ENCODE measurements around the gene PTPRG. TPM values are rescaled to one million over a fixed set of nuclear protein-coding genes. Genes with fewer than 3 reads are reported as not detected.

Gene PTPRG
- total RNA-seq, 3 donors from 2014 or later (not counting 1 experiment from before 2014, with no cell fraction given): 1.0 to 2.9 (median 2.5) TPM

DNA sequence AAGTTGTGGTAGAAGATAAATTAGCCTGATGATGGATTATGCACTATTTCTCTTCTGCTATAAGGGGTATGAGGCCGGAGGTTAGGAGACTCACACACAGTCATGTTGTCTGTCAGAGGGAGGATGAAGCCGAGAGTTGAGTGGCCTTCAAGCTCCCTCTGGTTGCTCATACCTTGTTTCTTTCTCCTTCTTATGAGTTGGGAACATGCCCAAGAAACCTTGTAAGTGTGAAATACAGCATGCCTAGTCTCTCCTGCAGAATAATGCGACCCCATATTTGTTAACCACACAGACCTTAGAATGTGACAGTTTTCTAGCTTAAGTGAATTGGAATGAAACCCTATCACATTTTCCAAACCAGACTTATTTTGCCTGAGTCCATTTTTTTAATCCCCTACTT lies 366.7 kb downstream of the PTPRG start:
- Histone ChIP-seq H3K9me3 (ENCODE audit: control insufficient read depth, insufficient read depth, low read length) (no peaks in the 10 kb centered on the region), H3K4me3 (ENCODE audit: low read length) (no peak overlapping the region), H3K36me3 (ENCODE audit: control insufficient read depth, insufficient read depth, low read length) (no peaks in the 10 kb centered on the region), H3K27me3 (ENCODE audit: control insufficient read depth, insufficient read depth, low read length) (no peaks in the 10 kb centered on the region), H3K4me1 (ENCODE audit: control insufficient read depth, insufficient read depth, low read length) (no peaks in the 10 kb centered on the region), H3K27ac (ENCODE audit: low read length) (no peak overlapping the region)
- Mint-ChIP-seq H3K27ac (no peak overlapping the region), H3K36me3 (no peaks in the 10 kb centered on the region), H3K4me3 (no peak overlapping the region), H3K27me3 (ENCODE audit: low read depth in 2 of 2) (no peaks in the 10 kb centered on the region), H3K4me1 (no peaks in the 10 kb centered on the region), H3K9me3 (peaks cover 2 to 4% of the 10 kb centered on the region in 2 donors)
- no peak for ATAC-seq
- TF ChIP-seq, protein P1, sequence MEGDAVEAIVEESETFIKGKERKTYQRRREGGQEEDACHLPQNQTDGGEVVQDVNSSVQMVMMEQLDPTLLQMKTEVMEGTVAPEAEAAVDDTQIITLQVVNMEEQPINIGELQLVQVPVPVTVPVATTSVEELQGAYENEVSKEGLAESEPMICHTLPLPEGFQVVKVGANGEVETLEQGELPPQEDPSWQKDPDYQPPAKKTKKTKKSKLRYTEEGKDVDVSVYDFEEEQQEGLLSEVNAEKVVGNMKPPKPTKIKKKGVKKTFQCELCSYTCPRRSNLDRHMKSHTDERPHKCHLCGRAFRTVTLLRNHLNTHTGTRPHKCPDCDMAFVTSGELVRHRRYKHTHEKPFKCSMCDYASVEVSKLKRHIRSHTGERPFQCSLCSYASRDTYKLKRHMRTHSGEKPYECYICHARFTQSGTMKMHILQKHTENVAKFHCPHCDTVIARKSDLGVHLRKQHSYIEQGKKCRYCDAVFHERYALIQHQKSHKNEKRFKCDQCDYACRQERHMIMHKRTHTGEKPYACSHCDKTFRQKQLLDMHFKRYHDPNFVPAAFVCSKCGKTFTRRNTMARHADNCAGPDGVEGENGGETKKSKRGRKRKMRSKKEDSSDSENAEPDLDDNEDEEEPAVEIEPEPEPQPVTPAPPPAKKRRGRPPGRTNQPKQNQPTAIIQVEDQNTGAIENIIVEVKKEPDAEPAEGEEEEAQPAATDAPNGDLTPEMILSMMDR (IDR thresholded peaks at IDR 0.05): no peak
- intact Hi-C loops (cut with micrococcal nuclease): no loop called here
- WGBS (ENCODE audit: insufficient coverage): 60% methylated on average over 2 of the region's 3 CpGs
- no peak for DNase-seq

DNA sequence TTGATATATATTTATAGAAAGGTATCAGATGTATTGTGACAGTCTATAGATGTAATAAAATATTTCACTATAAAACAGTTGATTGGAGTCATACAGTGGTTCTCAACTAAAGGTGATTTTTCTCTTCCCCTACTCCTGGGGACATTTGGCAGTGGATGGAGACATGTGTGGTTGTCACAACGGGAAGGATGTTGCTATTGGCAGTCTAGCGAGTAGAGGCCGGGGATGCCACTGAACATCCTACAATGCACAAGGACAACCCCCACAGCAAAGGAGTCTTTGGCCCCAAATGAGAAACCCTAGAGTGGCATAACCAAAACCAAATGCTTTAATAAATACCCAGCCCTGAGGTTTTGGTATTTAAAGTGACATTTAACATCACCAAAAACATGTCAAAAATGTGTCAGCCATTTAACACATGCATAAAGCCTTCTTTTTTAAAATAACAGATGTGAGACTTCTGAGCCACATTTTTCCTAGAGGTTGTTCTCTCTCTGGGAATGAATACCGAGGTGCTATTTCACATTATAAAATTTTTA lies 367.5 kb downstream of the PTPRG start:
- no peak for ATAC-seq
- Histone ChIP-seq H3K27ac (ENCODE audit: low read length) (no peak overlapping the region), H3K36me3 (ENCODE audit: control insufficient read depth, insufficient read depth, low read length) (no peaks in the 10 kb centered on the region), H3K4me1 (ENCODE audit: control insufficient read depth, insufficient read depth, low read length) (no peaks in the 10 kb centered on the region), H3K4me3 (ENCODE audit: low read length) (no peak overlapping the region), H3K27me3 (ENCODE audit: control insufficient read depth, insufficient read depth, low read length) (no peaks in the 10 kb centered on the region), H3K9me3 (ENCODE audit: control insufficient read depth, insufficient read depth, low read length) (no peaks in the 10 kb centered on the region)
- TF ChIP-seq, protein P1 (IDR thresholded peaks at IDR 0.05): no peak
- Mint-ChIP-seq H3K4me3 (no peak overlapping the region), H3K4me1 (no peaks in the 10 kb centered on the region), H3K27ac (no peak overlapping the region), H3K9me3 (peaks cover 2 to 6% of the 10 kb centered on the region in 2 donors), H3K27me3 (ENCODE audit: low read depth in 2 of 2) (no peaks in the 10 kb centered on the region), H3K36me3 (no peaks in the 10 kb centered on the region)
- no peak for DNase-seq
- no CpG with 5 or more reads among the region's 4 CpGs for WGBS (ENCODE audit: insufficient coverage)
- intact Hi-C loops (cut with micrococcal nuclease): no loop called here

DNA sequence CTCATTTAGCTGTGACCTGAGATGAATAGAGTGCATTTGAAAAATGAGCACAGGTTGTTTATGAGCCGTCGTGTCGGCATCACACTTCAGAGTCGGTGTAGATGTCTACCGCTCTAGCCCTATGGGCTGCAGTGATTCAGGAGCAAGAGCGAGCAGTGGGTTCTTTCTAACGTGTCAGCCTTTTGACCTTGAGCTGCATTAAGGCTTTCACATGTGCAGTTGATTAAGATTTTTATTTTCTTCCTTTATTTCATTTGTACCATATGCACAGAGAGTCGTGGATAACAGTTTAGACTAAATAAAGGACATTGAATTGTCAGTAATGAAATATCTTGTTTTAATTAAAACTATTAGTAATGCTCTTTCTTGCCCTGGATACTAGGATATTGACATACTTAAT lies 368.2 kb downstream of the PTPRG start:
- Mint-ChIP-seq H3K27ac (no peak overlapping the region), H3K9me3 (peaks cover 2 to 6% of the 10 kb centered on the region in 2 donors), H3K36me3 (no peaks in the 10 kb centered on the region), H3K27me3 (ENCODE audit: low read depth in 2 of 2) (no peaks in the 10 kb centered on the region), H3K4me3 (no peak overlapping the region), H3K4me1 (no peaks in the 10 kb centered on the region)
- no peak for DNase-seq
- Histone ChIP-seq H3K4me3 (ENCODE audit: low read length) (no peak overlapping the region), H3K4me1 (ENCODE audit: control insufficient read depth, insufficient read depth, low read length) (no peaks in the 10 kb centered on the region), H3K27me3 (ENCODE audit: control insufficient read depth, insufficient read depth, low read length) (no peaks in the 10 kb centered on the region), H3K9me3 (ENCODE audit: control insufficient read depth, insufficient read depth, low read length) (no peaks in the 10 kb centered on the region), H3K27ac (ENCODE audit: low read length) (no peak overlapping the region), H3K36me3 (ENCODE audit: control insufficient read depth, insufficient read depth, low read length) (no peaks in the 10 kb centered on the region)
- TF ChIP-seq, protein P1 (IDR thresholded peaks at IDR 0.05): no peak
- no peak for ATAC-seq
- WGBS (ENCODE audit: insufficient coverage): 96% methylated on average over 7 of the region's 8 CpGs
- intact Hi-C loops (cut with micrococcal nuclease): no loop called here

DNA sequence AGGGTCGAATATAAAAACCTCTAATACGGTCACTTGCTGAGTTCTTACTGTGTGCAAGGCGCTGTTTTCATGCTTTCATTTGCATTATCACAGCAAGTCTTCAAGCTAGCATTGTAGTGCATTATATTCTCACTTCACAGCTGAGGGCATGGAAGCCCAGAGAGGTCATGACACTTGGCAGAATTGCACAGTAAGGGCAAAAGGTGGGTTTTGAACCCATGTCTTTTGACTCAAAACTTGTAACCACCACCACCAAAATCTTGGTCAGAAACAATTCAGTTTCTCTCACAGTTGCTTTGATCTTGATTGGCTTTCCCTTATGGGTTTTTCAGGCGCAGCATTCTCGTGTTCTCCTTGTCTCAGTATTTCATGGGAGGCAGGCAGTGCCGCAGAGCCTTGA lies 371.1 kb downstream of the PTPRG start:
- TF ChIP-seq, protein P1 (IDR thresholded peaks at IDR 0.05): no peak
- Mint-ChIP-seq H3K4me3 (no peak overlapping the region), H3K9me3 (peaks cover 0 to 3% of the 10 kb centered on the region in 2 donors), H3K4me1 (no peaks in the 10 kb centered on the region), H3K27ac (no peak overlapping the region), H3K36me3 (no peaks in the 10 kb centered on the region), H3K27me3 (ENCODE audit: low read depth in 2 of 2) (peaks cover 0 to 2% of the 10 kb centered on the region in 2 donors)
- no peak for DNase-seq
- H3K4me3 ChIP-seq (ENCODE audit: low read length): no peak overlapping the region
- H3K27me3 ChIP-seq (ENCODE audit: control insufficient read depth, insufficient read depth, low read length): no peaks in the 10 kb centered on the region
- H3K9me3 ChIP-seq (ENCODE audit: control insufficient read depth, insufficient read depth, low read length): no peaks in the 10 kb centered on the region
- H3K27ac ChIP-seq (ENCODE audit: low read length): no peak overlapping the region
- intact Hi-C loops (cut with micrococcal nuclease): no loop called here
- WGBS (ENCODE audit: insufficient coverage): 88% methylated on average over 6 of the region's 6 CpGs
- H3K36me3 ChIP-seq (ENCODE audit: control insufficient read depth, insufficient read depth, low read length): no peaks in the 10 kb centered on the region
- H3K4me1 ChIP-seq (ENCODE audit: control insufficient read depth, insufficient read depth, low read length): no peaks in the 10 kb centered on the region
- no peak for ATAC-seq

All from natural killer cell (primary cell).